Measurements from ENCODE around the gene TAS1R2. TPM values are rescaled to one million over a fixed set of nuclear protein-coding genes. Genes with fewer than 3 reads are reported as not detected.

TAS1R2 gene
- total and polyA plus RNA-seq, 2 of the 13 experiments (the other 11 are each of a cell fraction or from before 2014, with no cell fraction given), result not detected

GRCh38 chr1:18817795-18818435 lies 41.5 kb downstream of the TAS1R2 start:
- Histone ChIP-seq H3K36me3 (replicated peaks in 1 of 2; ENCODE audit: control insufficient read depth in 1 of 2, insufficient read depth in 2 of 2, low read length in 2 of 2) (no peaks in the 10 kb centered on the region), H3K9me3 (ENCODE audit: low read length) (no peaks in the 10 kb centered on the region), H3K4me3 (replicated peaks in 1 of 3; ENCODE audit: insufficient read depth in 1 of 3, low read depth in 2 of 3, low read length in 3 of 3) (no peak overlapping the region), H3K79me2 (ENCODE audit: insufficient read depth, low read length) (no peaks in the 10 kb centered on the region), H3K4me1 (ENCODE audit: insufficient read depth, low read length) (no peaks in the 10 kb centered on the region), H3K27ac (ENCODE audit: extremely low read length, insufficient read depth, low read length) (no peak overlapping the region), H2AFZ (ENCODE audit: low read length) (no peak overlapping the region), H3K27me3 (ENCODE audit: control insufficient read depth in 1 of 2, insufficient read depth in 2 of 2, low read length in 2 of 2) (peaks cover 3 to 31% of the 10 kb centered on the region in 2 experiments; a peak in 2 of 5 replicates), H3K9ac (ENCODE audit: insufficient read depth, low read depth, low read length) (no peak overlapping the region), H3K4me2 (ENCODE audit: low read depth, low read length) (no peak overlapping the region), H4K20me1 (ENCODE audit: insufficient read depth, low read length) (no peaks in the 10 kb centered on the region)
- in situ Hi-C loops (cut with HindIII; ENCODE audit: extremely low pct_ligation_motif_present, low pct_unique_long_range_greater_than_20kb), result no loop called here
- POLR2A ChIA-PET, result no interaction called here
- no TSS peak for BruUV-seq (replicated peaks)
- TF ChIP-seq SIN3A (IDR thresholded peaks at IDR 0.05; ENCODE audit: borderline replicate concordance, low read depth, low read length), result no peak
- no peak for TF ChIP-seq NFAT5 (CRISPR knock-in tag; IDR thresholded peaks at IDR 0.05)
- no peak for TF ChIP-seq ZNF512 (CRISPR knock-in tag; IDR thresholded peaks at IDR 0.05)
- TF ChIP-seq ZNF510 (CRISPR knock-in tag; IDR thresholded peaks at IDR 0.05; ENCODE audit: low read depth), result no peak
- TF ChIP-seq ZFP90 (CRISPR knock-in tag; IDR thresholded peaks at IDR 0.05; ENCODE audit: borderline replicate concordance), result no peak
- no peak for TF ChIP-seq ZNF841 (CRISPR knock-in tag; IDR thresholded peaks at IDR 0.05; ENCODE audit: borderline replicate concordance)
- TF ChIP-seq TEAD3 (CRISPR knock-in tag; optimal IDR thresholded peaks at IDR 0.05; ENCODE audit: borderline replicate concordance), result no peak
- TF ChIP-seq MBD4 (IDR thresholded peaks at IDR 0.05; ENCODE audit: borderline replicate concordance, low read length), result no peak
- TF ChIP-seq RFXAP (CRISPR knock-in tag; IDR thresholded peaks at IDR 0.05; ENCODE audit: borderline replicate concordance), result no peak
- TF ChIP-seq ZNF180 (CRISPR knock-in tag; IDR thresholded peaks at IDR 0.05; ENCODE audit: borderline replicate concordance, low read depth), result no peak
- no peak for TF ChIP-seq ZSCAN29 (CRISPR knock-in tag; conservative IDR thresholded peaks at IDR 0.05)
- no peak for TF ChIP-seq BRCA1 (CRISPR knock-in tag; IDR thresholded peaks at IDR 0.05)
- intact Hi-C loops (cut with micrococcal nuclease; ENCODE audit: unreplicated experiment), result no loop called here
- DNase-seq (ENCODE audit: low spot score) (no peak), FAIRE-seq (no peak), ATAC-seq (no peak)
- WGBS (ENCODE audit: low lambda C conversion rate), result 9% methylated on average over 14 of the region's 22 CpGs
- CTCF ChIA-PET (ENCODE audit: low intra/inter-chr PET ratio, low total read pairs), result no interaction called here

All from HepG2 (cell line).